Fibroblast of the conjunctiva (primary cell): ENCODE measurements around the gene IL3.

Experiments used
- DNase-seq: peaks from one replicate; pipeline ENCODE4 v3.0.0-alpha.2; 2010; ENCODE audit warnings: low read depth

Gene IL3

GRCh38 chr5:132057498-132058255 lies 2.8 kb upstream of the IL3 start:
- no peak for DNase-seq

- DNase-seq: no peak
Measured at GRCh38 chr5:132058646-132059042, 1.8 kb upstream of the IL3 start.

- no peak for DNase-seq
Measured at GRCh38 chr5:132059043-132059695, 1.3 kb upstream of the IL3 start.

- DNase-seq: no peak
Measured at GRCh38 chr5:132059696-132060500, 557 bp upstream of the IL3 start.

- DNase-seq: peak; percentile 56
Measured at GRCh38 chr5:132063090-132063911, 2.8 kb downstream of the IL3 start.

- no peak for DNase-seq
Measured at GRCh38 chr5:132064140-132064539, 3.7 kb downstream of the IL3 start.

GRCh38 chr5:132064738-132065331 lies 4.4 kb downstream of the IL3 start:
- peak; percentile 59 for DNase-seq

- peak; percentile 50 for DNase-seq
Measured at GRCh38 chr5:132065351-132065937, 5.0 kb downstream of the IL3 start.

GRCh38 chr5:132065951-132066701 lies 5.7 kb downstream of the IL3 start:
- DNase-seq: no peak

GRCh38 chr5:132066871-132067270 lies 6.4 kb downstream of the IL3 start:
- DNase-seq: no peak

- DNase-seq: no peak
Measured at GRCh38 chr5:132067451-132067850, 7.0 kb downstream of the IL3 start.

GRCh38 chr5:132067941-132068808 lies 7.7 kb downstream of the IL3 start:
- no peak for DNase-seq

- DNase-seq: no peak
Measured at GRCh38 chr5:132069561-132069960, 9.1 kb downstream of the IL3 start.

- DNase-seq: no peak
Measured at GRCh38 chr5:132069994-132070393, 9.5 kb downstream of the IL3 start.

GRCh38 chr5:132070460-132071337 lies 10.2 kb downstream of the IL3 start:
- DNase-seq: no peak

GRCh38 chr5:132071338-132071707 lies 10.9 kb downstream of the IL3 start:
- no peak for DNase-seq

GRCh38 chr5:132072070-132072469 lies 11.6 kb downstream of the IL3 start:
- no peak for DNase-seq

GRCh38 chr5:132072528-132072927 lies 12.1 kb downstream of the IL3 start:
- DNase-seq: no peak
